Neural crest cell (in vitro differentiated cells): Measurements from ENCODE around the gene TMEM132C. TPM values are rescaled to one million over a fixed set of nuclear protein-coding genes. Genes with fewer than 3 reads are reported as not detected.

Experiments used
- DNase-seq: peaks from one replicate; pipeline ENCODE4 v3.0.0; 2021; ENCODE audit warnings: low read depth, mixed read lengths, low spot score
- H3K27ac Mint-ChIP-seq: one replicate; pipeline ENCODE4 v1.8.0; 2021; ENCODE audit warnings: mild to moderate bottlenecking, mixed read lengths; ENCODE audit not compliant: unreplicated experiment
- H3K27me3 Mint-ChIP-seq: 2 replicates; pipeline ENCODE4 v1.8.0; 2021; ENCODE audit warnings: low read depth, mild to moderate bottlenecking, mixed read lengths
- H3K36me3 Mint-ChIP-seq: 2 replicates; pipeline ENCODE4 v1.8.0; 2021; ENCODE audit warnings: low read depth, mild to moderate bottlenecking, mixed read lengths
- H3K4me1 Mint-ChIP-seq: 2 replicates; pipeline ENCODE4 v1.8.0; 2021; ENCODE audit warnings: mixed read lengths
- H3K4me3 Mint-ChIP-seq: one replicate; pipeline ENCODE4 v1.8.0; 2021; ENCODE audit warnings: mild to moderate bottlenecking, mixed read lengths
- H3K9me3 Mint-ChIP-seq: 2 replicates; pipeline ENCODE4 v1.8.0; 2021; ENCODE audit warnings: mixed read lengths
- CTCF ChIP-seq: fragments of 200-600 bp; sonication (generic); conservative IDR thresholded peaks from 2 replicates; pipeline ENCODE4 v1.5.0; 2021; ENCODE audit warnings: antibody characterized with exemption, mild to moderate bottlenecking
- total RNA-seq: library from RNA; stranded (reverse); gene quantifications from 2 replicates; pipeline ENCODE4 v1.2.1, GENCODE V29; 2021

Gene TMEM132C
- total RNA-seq, 1 donor from 2014 or later: 10.9 TPM

GRCh38 chr12:128606051-128606450 is 339.1 kb downstream of the TMEM132C start:
- Mint-ChIP-seq H3K36me3 (no peaks in the 10 kb centered on the region), H3K4me3 (no peak overlapping the region), H3K4me1 (peaks cover under 1% of the 10 kb centered on the region), H3K9me3 (no peaks in the 10 kb centered on the region), H3K27ac (no peak overlapping the region), H3K27me3 (no peaks in the 10 kb centered on the region)
- TF ChIP-seq CTCF: no peak
- no peak for DNase-seq

GRCh38 chr12:128606538-128606937 is 339.6 kb downstream of the TMEM132C start:
- Mint-ChIP-seq H3K9me3 (no peaks in the 10 kb centered on the region), H3K27me3 (no peaks in the 10 kb centered on the region), H3K27ac (no peak overlapping the region), H3K4me1 (peaks cover 5% of the 10 kb centered on the region), H3K4me3 (no peak overlapping the region), H3K36me3 (no peaks in the 10 kb centered on the region)
- no peak for TF ChIP-seq CTCF
- no peak for DNase-seq

- TF ChIP-seq CTCF: no peak
- Mint-ChIP-seq H3K4me1 (peaks cover 10% of the 10 kb centered on the region), H3K9me3 (no peaks in the 10 kb centered on the region), H3K36me3 (no peaks in the 10 kb centered on the region), H3K27me3 (no peaks in the 10 kb centered on the region), H3K27ac (no peak overlapping the region), H3K4me3 (no peak overlapping the region)
- DNase-seq: no peak
Measured at GRCh38 chr12:128606970-128607369, 340.0 kb downstream of the TMEM132C start.

- no peak overlapping the region for H3K27ac Mint-ChIP-seq
- TF ChIP-seq CTCF: no peak
- no peak for DNase-seq
Measured at GRCh38 chr12:128607641-128608040, 340.7 kb downstream of the TMEM132C start.

GRCh38 chr12:128609861-128610260 is 342.9 kb downstream of the TMEM132C start:
- H3K9me3 Mint-ChIP-seq: no peaks in the 10 kb centered on the region
- TF ChIP-seq CTCF: no peak
- peaks cover 18% of the 10 kb centered on the region for H3K4me1 Mint-ChIP-seq
- DNase-seq: peak; percentile 11
- peaks cover 3% of the 10 kb centered on the region for H3K27me3 Mint-ChIP-seq
- no peaks in the 10 kb centered on the region for H3K36me3 Mint-ChIP-seq
- no peak overlapping the region for H3K27ac Mint-ChIP-seq
- H3K4me3 Mint-ChIP-seq: no peak overlapping the region

More at GRCh38 chr12:128607641-128608040, 340.7 kb downstream of the TMEM132C start:
- no peaks in the 10 kb centered on the region for H3K36me3 Mint-ChIP-seq
- peaks cover 16% of the 10 kb centered on the region for H3K4me1 Mint-ChIP-seq
- no peak overlapping the region for H3K4me3 Mint-ChIP-seq
- no peaks in the 10 kb centered on the region for H3K27me3 Mint-ChIP-seq
- no peaks in the 10 kb centered on the region for H3K9me3 Mint-ChIP-seq

- Mint-ChIP-seq H3K36me3 (no peaks in the 10 kb centered on the region), H3K27ac (no peak overlapping the region), H3K27me3 (peaks cover 3% of the 10 kb centered on the region), H3K4me3 (no peak overlapping the region), H3K4me1 (peaks cover 18% of the 10 kb centered on the region), H3K9me3 (no peaks in the 10 kb centered on the region)
- DNase-seq: no peak
- TF ChIP-seq CTCF: no peak
Measured at GRCh38 chr12:128611736-128612135, 344.8 kb downstream of the TMEM132C start.
